Colonic mucosa (tissue), 4 donors: Measurements from ENCODE around the gene FREM2. TPM values are rescaled to one million over a fixed set of nuclear protein-coding genes. Genes with fewer than 3 reads are reported as not detected.

Experiments
- DNase-seq: peaks from one replicate; pipeline ENCODE4 v3.0.0-alpha.2; 2020
- H3K27ac ChIP-seq: fragments of 200-600 bp; one replicate; pipeline ENCODE4 v1.8.0; 2021
- H3K27me3 ChIP-seq: fragments of 200-600 bp; one replicate; pipeline ENCODE4 v1.8.0; 2021
- H3K36me3 ChIP-seq: fragments of 200-600 bp; one replicate; pipeline ENCODE4 v1.8.0; 2021
- H3K4me1 ChIP-seq: fragments of 200-600 bp; one replicate; pipeline ENCODE4 v1.8.0; 2021; ENCODE audit warnings: mild to moderate bottlenecking
- H3K4me3 ChIP-seq: fragments of 200-600 bp; one replicate; pipeline ENCODE4 v1.8.0; 2021
- H3K9ac ChIP-seq, 2 donors: one replicate each; pipeline ENCODE4 v1.7.0; 2013; ENCODE audit warnings: control low read depth in 2 of 2, low read depth in 2 of 2, low read length in 2 of 2
- H3K9me3 ChIP-seq: fragments of 200-600 bp; one replicate; pipeline ENCODE4 v1.8.0; 2021
- CTCF ChIP-seq: fragments of 200-600 bp; IDR thresholded peaks from one replicate; pipeline ENCODE4 v1.8.0; 2022; ENCODE audit warnings: antibody characterized with exemption, mild to moderate bottlenecking
- intact Hi-C: fragments of 100-400 bp; cut with DNase I; formaldehyde crosslinking; loops from one replicate; pipeline ENCODE4 v1.14.1; 2022
- total RNA-seq, 2 donors: library from RNA; stranded (reverse); fragmentation: NEBNext Ultra II Directional in 1 of 2; extraction: Animal tissue kit (Norgen Biotek cat#: 25700) in 1 of 2; gene quantifications; one replicate each; pipeline ENCODE4 v1.2.1, GENCODE V29; 2021
- donor health status: healthy.
- donor health status: DM: no; HTN: no; CAD: no.
- donor health status: DM: no; HTN: no; CAD: no.

FREM2 gene
- total RNA-seq, 2 donors from 2014 or later: 0.86 to 1.1 TPM

DNA sequence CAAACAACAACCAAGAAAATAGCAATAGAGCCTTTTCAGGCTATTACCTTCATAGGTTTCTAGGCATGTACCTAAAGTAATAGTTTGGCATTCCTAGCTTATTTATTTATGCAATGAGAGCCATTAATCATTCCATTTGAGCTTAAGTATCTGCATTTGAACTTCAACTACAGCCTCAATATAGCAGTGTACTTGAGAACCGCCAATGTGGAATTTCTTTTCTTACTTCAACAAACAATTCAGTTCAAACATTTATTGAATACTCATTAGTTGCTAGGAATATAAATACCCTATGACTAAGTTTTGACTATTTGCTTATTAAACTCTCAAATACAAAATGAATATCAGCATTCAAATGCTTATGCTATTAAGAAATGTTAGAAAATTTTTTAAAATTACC lies 38.0 kb upstream of the FREM2 start:
- H3K4me1 ChIP-seq: no peaks in the 10 kb centered on the region
- H3K9ac ChIP-seq: no peak overlapping the region
- no peaks in the 10 kb centered on the region for H3K27me3 ChIP-seq
- H3K36me3 ChIP-seq: no peaks in the 10 kb centered on the region
- no peak overlapping the region for H3K27ac ChIP-seq
- no peak for TF ChIP-seq CTCF
- H3K9me3 ChIP-seq: no peaks in the 10 kb centered on the region
- intact Hi-C loops: no loop called here
- no peak for DNase-seq
- no peak overlapping the region for H3K4me3 ChIP-seq

GRCh38 chr13:38656699-38657098 lies 30.2 kb upstream of the FREM2 start:
- Histone ChIP-seq H3K4me1 (no peaks in the 10 kb centered on the region), H3K27me3 (no peaks in the 10 kb centered on the region), H3K9me3 (no peaks in the 10 kb centered on the region), H3K27ac (no peak overlapping the region), H3K36me3 (no peaks in the 10 kb centered on the region), H3K9ac (no peak overlapping the region), H3K4me3 (no peak overlapping the region)
- intact Hi-C loops: no loop called here
- TF ChIP-seq CTCF: no peak
- DNase-seq: no peak

DNA sequence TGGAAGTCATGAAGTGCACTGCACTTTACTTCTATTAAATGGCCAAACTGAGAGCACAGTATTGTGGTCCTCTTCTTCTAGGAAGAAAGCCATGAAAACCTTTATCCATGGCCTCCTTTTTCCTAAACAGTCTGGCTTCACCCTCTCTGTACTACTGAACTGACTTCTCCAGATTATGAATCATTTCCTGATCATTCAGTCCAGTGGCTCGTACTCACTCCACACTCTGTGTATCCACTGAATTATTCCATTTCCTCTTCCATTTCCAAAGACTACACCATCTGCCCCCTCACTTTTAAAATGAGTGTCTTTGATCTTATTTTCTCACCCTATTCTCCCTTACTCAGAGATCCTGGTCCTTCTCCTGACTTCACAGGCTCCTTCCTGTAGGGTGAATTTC lies 29.7 kb upstream of the FREM2 start:
- no peaks in the 10 kb centered on the region for H3K27me3 ChIP-seq
- TF ChIP-seq CTCF: no peak
- no peak overlapping the region for H3K4me3 ChIP-seq
- DNase-seq: no peak
- no peaks in the 10 kb centered on the region for H3K9me3 ChIP-seq
- H3K9ac ChIP-seq: no peak overlapping the region
- H3K36me3 ChIP-seq: no peaks in the 10 kb centered on the region
- intact Hi-C loops: no loop called here
- H3K4me1 ChIP-seq: no peaks in the 10 kb centered on the region
- H3K27ac ChIP-seq: no peak overlapping the region

DNA sequence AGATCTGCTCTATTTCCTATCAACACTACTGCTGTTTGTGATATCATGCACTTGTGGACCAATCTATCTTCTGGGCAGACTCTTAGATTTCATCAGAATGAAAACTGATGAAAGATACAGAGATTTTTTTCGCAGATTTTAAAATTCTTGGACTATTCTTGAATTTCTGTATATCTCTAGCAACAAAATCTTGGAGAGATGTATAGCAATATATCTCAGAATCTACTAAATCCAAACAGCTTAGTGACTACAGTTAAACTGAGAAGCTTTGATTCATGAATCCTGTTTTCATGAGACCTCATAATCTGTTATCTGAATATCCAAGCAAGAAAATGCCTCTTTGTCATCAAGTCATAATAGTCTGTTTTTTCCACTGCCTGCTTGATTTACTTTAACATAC lies 28.0 kb upstream of the FREM2 start:
- no peak overlapping the region for H3K27ac ChIP-seq
- H3K36me3 ChIP-seq: no peaks in the 10 kb centered on the region
- no peak overlapping the region for H3K9ac ChIP-seq
- TF ChIP-seq CTCF: no peak
- no peak overlapping the region for H3K4me3 ChIP-seq
- H3K9me3 ChIP-seq: no peaks in the 10 kb centered on the region
- DNase-seq: no peak
- no peaks in the 10 kb centered on the region for H3K27me3 ChIP-seq
- intact Hi-C loops: no loop called here
- no peaks in the 10 kb centered on the region for H3K4me1 ChIP-seq

GRCh38 chr13:38661010-38661675 lies 25.7 kb upstream of the FREM2 start:
- Histone ChIP-seq H3K27me3 (no peaks in the 10 kb centered on the region), H3K4me3 (no peak overlapping the region), H3K36me3 (no peaks in the 10 kb centered on the region), H3K9ac (no peak overlapping the region), H3K9me3 (no peaks in the 10 kb centered on the region), H3K4me1 (no peaks in the 10 kb centered on the region), H3K27ac (no peak overlapping the region)
- DNase-seq: no peak
- intact Hi-C loops: no loop called here
- TF ChIP-seq CTCF: no peak
